Caco-2 (cell line): ENCODE data around the gene TTC7B. TPM values are rescaled to one million over a fixed set of nuclear protein-coding genes. Genes with fewer than 3 reads are reported as not detected.

Source experiments
- BruUV-seq: library from RNA; stranded (reverse); fragments of 400-500 nt; replicated peaks from 2 replicates; lab custom pipeline; 2021; lab: Mats Ljungman, UMichigan
- CTCF ChIA-PET: fragments of 300-600 bp; sonication (Branson Sonifier 250); formaldehyde crosslinking; loops from one replicate; lab custom pipeline; 2022; ENCODE audit warnings: antibody characterized with exemption; lab: Charles Lee
- POLR2A ChIA-PET: fragments of 300-600 bp; sonication (Branson Sonifier 250); formaldehyde crosslinking; loops from one replicate; lab custom pipeline; 2022; ENCODE audit warnings: antibody characterized with exemption; lab: Charles Lee
- DNase-seq, 2 experiments: peaks; one replicate each; pipeline versions ENCODE4 v3.0.0 to v3.0.0-alpha.2; 2020 to 2022
- H3K27me3 ChIP-seq: replicated peaks from 2 replicates; pipeline ENCODE4 v1.6.0; 2011; ENCODE audit warnings: low read length; ENCODE audit not compliant: control insufficient read depth, insufficient read depth
- H3K36me3 ChIP-seq: 2 replicates; pipeline ENCODE4 v1.5.1; 2011; ENCODE audit warnings: low read length; ENCODE audit not compliant: control insufficient read depth, insufficient read depth
- H3K4me1 ChIP-seq: fragments of 250-450 bp; sonication (Bioruptor Pico); 2 replicates; pipeline ENCODE4 v1.5.1; 2020; ENCODE audit warnings: mild to moderate bottlenecking
- H3K4me3 ChIP-seq: 2 replicates; pipeline ENCODE4 v1.5.1; 2011; ENCODE audit warnings: low read depth, mild to moderate bottlenecking, control low read depth, low read length
- H3K9me3 ChIP-seq: fragments of 250-450 bp; sonication (Bioruptor Pico); 2 replicates; pipeline ENCODE4 v1.5.1; 2020; ENCODE audit warnings: mild to moderate bottlenecking, moderate library complexity
- H3K27ac Mint-ChIP-seq: one replicate; pipeline ENCODE4 v1.8.0; 2022; ENCODE audit warnings: mixed read lengths; ENCODE audit not compliant: unreplicated experiment
- H3K27me3 Mint-ChIP-seq: one replicate; pipeline ENCODE4 v1.8.0; 2022; ENCODE audit warnings: mixed read lengths; ENCODE audit not compliant: insufficient read depth, unreplicated experiment
- H3K36me3 Mint-ChIP-seq: one replicate; pipeline ENCODE4 v1.8.0; 2022; ENCODE audit warnings: mild to moderate bottlenecking, mixed read lengths; ENCODE audit not compliant: insufficient read depth, unreplicated experiment
- H3K4me1 Mint-ChIP-seq: one replicate; pipeline ENCODE4 v1.8.0; 2022; ENCODE audit warnings: low read depth, mixed read lengths; ENCODE audit not compliant: unreplicated experiment
- H3K4me3 Mint-ChIP-seq: one replicate; pipeline ENCODE4 v1.8.0; 2022; ENCODE audit warnings: mild to moderate bottlenecking, moderate library complexity, mixed read lengths; ENCODE audit not compliant: unreplicated experiment
- H3K9me3 Mint-ChIP-seq: one replicate; pipeline ENCODE4 v1.8.0; 2022; ENCODE audit warnings: mixed read lengths; ENCODE audit not compliant: unreplicated experiment
- CTCF ChIP-seq, 2 experiments: fragments of 200-600 bp in 1 of 2; IDR thresholded peaks; 1 replicate in 1 of 2; 2 replicates in 1 of 2; pipeline versions ENCODE4 v1.5.1 to v1.8.0; 2011 to 2022; ENCODE audit warnings: antibody characterized with exemption in 1 of 2, control low read depth in 1 of 2, inconsistent platforms in 1 of 2, low read depth in 1 of 2, low read length in 1 of 2, mild to moderate bottlenecking in 1 of 2, moderate library complexity in 1 of 2; ENCODE audit not compliant: insufficient read depth in 1 of 2, severe bottlenecking in 1 of 2, unreplicated experiment in 1 of 2
- intact Hi-C: fragments of 100-400 bp; cut with micrococcal nuclease; formaldehyde crosslinking; loops from one replicate; pipeline ENCODE4 v1.10.0; 2022; ENCODE audit not compliant: unreplicated experiment
- total RNA-seq: library from RNA; stranded (reverse); gene quantifications from 2 replicates; pipeline ENCODE4 v1.2.3, GENCODE V29; 2022

Gene TTC7B
- total RNA-seq, 1 experiment from 2014 or later, result 28.5 TPM

GRCh38 chr14:90625445-90625844, 190.8 kb downstream of the TTC7B start:
- no peaks in the 10 kb centered on the region for H3K9me3 ChIP-seq
- Mint-ChIP-seq H3K4me1 (peaks cover 8% of the 10 kb centered on the region), H3K27me3 (no peaks in the 10 kb centered on the region), H3K27ac (no peak overlapping the region), H3K9me3 (no peaks in the 10 kb centered on the region), H3K4me3 (no peak overlapping the region), H3K36me3 (no peaks in the 10 kb centered on the region)
- POLR2A ChIA-PET, result no interaction called here
- H3K4me3 ChIP-seq, result no peak overlapping the region
- DNase-seq, result no peak
- peaks cover 5% of the 10 kb centered on the region; the same call in 1 of the 2 replicates for H3K4me1 ChIP-seq
- H3K36me3 ChIP-seq, result no peaks in the 10 kb centered on the region
- H3K27me3 ChIP-seq, result no peaks in the 10 kb centered on the region
- CTCF ChIA-PET, result no interaction called here
- BruUV-seq, result no TSS peak
- intact Hi-C loops, result no loop called here
- TF ChIP-seq CTCF (IDR thresholded peaks at IDR 0.05; ENCODE audit: insufficient read depth in 1 of 2, low read depth in 1 of 2, low read length in 1 of 2, severe bottlenecking in 1 of 2, unreplicated experiment in 1 of 2), result no peak

GRCh38 chr14:90624732-90625400, 191.4 kb downstream of the TTC7B start:
- Mint-ChIP-seq H3K4me3 (peak overlapping the region; percentile 10), H3K9me3 (no peaks in the 10 kb centered on the region), H3K36me3 (no peaks in the 10 kb centered on the region), H3K27me3 (no peaks in the 10 kb centered on the region), H3K4me1 (peaks cover 8% of the 10 kb centered on the region), H3K27ac (peak overlapping the region; percentile 56)
- intact Hi-C loops, result no loop called here
- CTCF ChIA-PET, result no interaction called here
- DNase-seq, result peak in 1 of 2 experiments; percentile 19
- no peak overlapping the region for H3K4me3 ChIP-seq
- H3K9me3 ChIP-seq, result no peaks in the 10 kb centered on the region
- peaks cover 5% of the 10 kb centered on the region; the same call in 1 of the 2 replicates for H3K4me1 ChIP-seq
- no peak for TF ChIP-seq CTCF (IDR thresholded peaks at IDR 0.05; ENCODE audit: insufficient read depth in 1 of 2, low read depth in 1 of 2, low read length in 1 of 2, severe bottlenecking in 1 of 2, unreplicated experiment in 1 of 2)
- no peaks in the 10 kb centered on the region for H3K27me3 ChIP-seq
- H3K36me3 ChIP-seq, result no peaks in the 10 kb centered on the region
- POLR2A ChIA-PET, result no interaction called here
- BruUV-seq, result no TSS peak

- Mint-ChIP-seq H3K4me3 (no peak overlapping the region), H3K27me3 (no peaks in the 10 kb centered on the region), H3K36me3 (no peaks in the 10 kb centered on the region), H3K4me1 (peaks cover 8% of the 10 kb centered on the region), H3K9me3 (no peaks in the 10 kb centered on the region), H3K27ac (peak overlapping the region; percentile 56)
- H3K4me1 ChIP-seq, result peaks cover 5% of the 10 kb centered on the region; the same call in 1 of the 2 replicates
- no peak for DNase-seq
- BruUV-seq, result no TSS peak
- no peaks in the 10 kb centered on the region for H3K27me3 ChIP-seq
- POLR2A ChIA-PET, result no interaction called here
- no peak overlapping the region for H3K4me3 ChIP-seq
- H3K9me3 ChIP-seq, result no peaks in the 10 kb centered on the region
- CTCF ChIA-PET, result no interaction called here
- intact Hi-C loops, result no loop called here
- no peaks in the 10 kb centered on the region for H3K36me3 ChIP-seq
- TF ChIP-seq CTCF (IDR thresholded peaks at IDR 0.05; ENCODE audit: insufficient read depth in 1 of 2, low read depth in 1 of 2, low read length in 1 of 2, severe bottlenecking in 1 of 2, unreplicated experiment in 1 of 2), result no peak
Measured at GRCh38 chr14:90624227-90624626, 192.0 kb downstream of the TTC7B start.
